Naive thymus-derived CD8-positive, alpha-beta T cell (primary cell): Measurements from ENCODE around the gene SMARCA1. TPM values are rescaled to one million over a fixed set of nuclear protein-coding genes. Genes with fewer than 3 reads are reported as not detected.
"Not testable (repeated sequence)": the region's sequence is repeated elsewhere in the genome, so short reads cannot be mapped to it uniquely, and the experiment has no call there.

Experiments
- ATAC-seq, 2 donors: fragments of 150-1000 bp; cut with Tn5 transposase in 1 of 2; sonication (Bioruptor Pico), chemical (Tn5 transposase) in 1 of 2; 1 replicate in 1 of 2; 2 replicates in 1 of 2; pipeline ENCODE4 v1.10.0; 2021; ENCODE audit warnings: mild to moderate bottlenecking in 2 of 2, moderate library complexity in 2 of 2
- POLR2A ChIA-PET: fragments of 350-600 bp; sonication (Branson Sonifier 250); formaldehyde crosslinking; loops from one replicate; lab custom pipeline; 2021; ENCODE audit warnings: antibody characterized with exemption; lab: Charles Lee
- DNase-seq, 10 donors: peaks; one replicate each; pipeline versions ENCODE4 v3.0.0 to v3.0.0-alpha.2; 2020 to 2022
- H3K27ac Mint-ChIP-seq, 10 donors: one replicate each; pipeline ENCODE4 v1.8.0; 2020 to 2022; ENCODE audit warnings: mild to moderate bottlenecking in 10 of 10, mixed read lengths in 10 of 10, moderate library complexity in 4 of 10, inconsistent platforms in 1 of 10
- H3K27me3 Mint-ChIP-seq, 5 donors: one replicate each; pipeline ENCODE4 v1.8.0; 2021 to 2022; ENCODE audit warnings: mixed read lengths in 5 of 5
- H3K36me3 Mint-ChIP-seq, 3 donors: one replicate each; pipeline ENCODE4 v1.8.0; 2020 to 2022; ENCODE audit warnings: mixed read lengths in 3 of 3, mild to moderate bottlenecking in 2 of 3, inconsistent platforms in 1 of 3
- H3K4me1 Mint-ChIP-seq, 4 donors: one replicate each; pipeline ENCODE4 v1.8.0; 2021 to 2022; ENCODE audit warnings: mixed read lengths in 4 of 4
- H3K4me3 Mint-ChIP-seq, 10 donors: one replicate each; pipeline ENCODE4 v1.8.0; 2020 to 2022; ENCODE audit warnings: mild to moderate bottlenecking in 10 of 10, mixed read lengths in 10 of 10, moderate library complexity in 6 of 10, inconsistent platforms in 1 of 10
- H3K9me3 Mint-ChIP-seq, 9 donors: one replicate each; pipeline ENCODE4 v1.8.0; 2020 to 2022; ENCODE audit warnings: mixed read lengths in 9 of 9, mild to moderate bottlenecking in 3 of 9, inconsistent platforms in 1 of 9, moderate library complexity in 1 of 9
- polyA plus RNA-seq, 3 donors: library from polyadenylated mRNA; unstranded; fragments of 300-500 nt; fragmentation: Illumina TruSeq; gene quantifications; one replicate each; pipeline ENCODE4 v1.2.3, GENCODE V29; 2021
- total RNA-seq, 8 experiments: library from RNA in 2 of 8; stranded (reverse) in 2 of 8; gene quantifications; one replicate each; pipeline ENCODE4 v1.2.3 and lab custom pipeline; 2021 to 2026

SMARCA1 gene
- total RNA-seq (1 to 10 TPM; 1.1 to 1.3 TPM), polyA plus RNA-seq (1 to 10 TPM; 1.4 to 2.1 (median 1.4) TPM), total RNA-seq (lab: John Stamatoyannopoulos, UW) (0 to 4.7 (median 2.2) reads per million in 6 experiments)

DNA sequence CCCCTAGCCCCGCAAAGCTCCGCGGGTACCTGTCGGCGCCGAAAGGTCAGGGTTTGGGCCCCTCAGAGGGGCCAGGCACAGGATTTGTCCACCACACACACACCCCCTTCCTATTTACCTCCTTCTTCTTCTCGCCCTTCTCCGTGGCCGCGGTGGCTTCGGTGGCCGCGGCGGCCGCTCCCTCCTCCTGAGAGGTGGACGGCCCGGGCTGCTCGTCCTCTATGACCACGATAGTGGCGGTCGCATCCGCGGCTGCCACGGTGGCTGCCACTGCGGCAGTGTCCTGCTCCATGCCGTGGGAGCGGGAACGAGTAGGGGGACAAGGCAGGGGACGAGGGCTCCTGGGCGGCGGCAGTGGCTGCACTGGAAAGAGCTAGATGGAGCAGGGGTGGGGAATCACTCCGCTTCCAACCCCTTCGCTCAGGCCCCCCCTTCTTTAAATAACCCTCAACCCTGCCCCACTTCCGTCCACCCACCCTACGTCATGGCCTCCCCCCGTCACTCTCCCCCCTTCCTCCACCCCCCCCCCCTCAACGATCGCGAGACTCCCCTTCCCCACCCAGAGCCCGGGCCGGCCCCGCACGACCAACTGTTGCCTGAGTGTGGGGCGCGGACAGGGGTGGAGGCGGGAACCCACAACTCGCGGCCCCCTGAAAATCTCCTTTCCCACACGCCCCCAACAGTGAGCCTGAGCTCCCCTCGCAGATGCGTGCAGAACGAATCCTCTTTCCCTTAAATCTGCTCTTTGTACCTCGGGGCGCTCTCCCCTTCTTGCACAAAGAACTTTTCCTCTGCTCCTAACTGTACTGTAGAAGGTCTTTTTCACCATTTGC, at the start of gene SMARCA1:
TSS of gene SMARCA1 (minus strand) at position 412 of the 833 bp plus-strand sequence. CDS start at position 292, 120 bp downstream.
- POLR2A ChIA-PET = no interaction called here
- Mint-ChIP-seq H3K27ac (peak within 1 kb of the TSS; percentile 38 to 89 (median 82)), H3K9me3 (no peaks in the 10 kb centered on the region), H3K4me3 (peak within 1 kb of the TSS; percentile 82 to 93 (median 86)), H3K36me3 (no peaks in the 10 kb centered on the region), H3K4me1 (peaks cover 4 to 11% (median 6%) of the 10 kb centered on the region in 4 donors), H3K27me3 (peaks cover 0 to 2% (median 0%) of the 10 kb centered on the region in 5 donors)
- ATAC-seq = peak; percentile 58 to 60
- peak in 4 of 10 donors; percentile 11 to 61 (median 16) for DNase-seq

GRCh38 chrX:129572422-129572821, 49.1 kb upstream of the SMARCA1 start:
- H3K27me3 Mint-ChIP-seq = no peaks in the 10 kb centered on the region
- H3K4me1 Mint-ChIP-seq = peaks cover 0 to 1% (median 0%) of the 10 kb centered on the region in 4 donors
- no peak overlapping the region for H3K27ac Mint-ChIP-seq
- no peak for ATAC-seq
- no peak for DNase-seq
- no peaks in the 10 kb centered on the region for H3K9me3 Mint-ChIP-seq
- POLR2A ChIA-PET = no interaction called here
- peaks cover 0 to 52% (median 12%) of the 10 kb centered on the region in 3 donors for H3K36me3 Mint-ChIP-seq
- H3K4me3 Mint-ChIP-seq = no peak overlapping the region

GRCh38 chrX:129568349-129568748, 45.1 kb upstream of the SMARCA1 start:
- peaks cover 0 to 3% (median 0%) of the 10 kb centered on the region in 9 donors for H3K9me3 Mint-ChIP-seq
- DNase-seq (no peak), ATAC-seq (no peak)
- H3K36me3 Mint-ChIP-seq = peaks cover 0 to 36% (median 4%) of the 10 kb centered on the region in 3 donors
- H3K27me3 Mint-ChIP-seq = no peaks in the 10 kb centered on the region
- POLR2A ChIA-PET = interaction anchor here (0.5 kb wide), 1 partner anchor 270 kb away, joined by 3 read pairs; no protein-coding TSS in a partner anchor
- no peak overlapping the region for H3K4me3 Mint-ChIP-seq
- H3K4me1 Mint-ChIP-seq = peaks cover 10 to 13% (median 11%) of the 10 kb centered on the region in 4 donors
- H3K27ac Mint-ChIP-seq = no peak overlapping the region

DNA sequence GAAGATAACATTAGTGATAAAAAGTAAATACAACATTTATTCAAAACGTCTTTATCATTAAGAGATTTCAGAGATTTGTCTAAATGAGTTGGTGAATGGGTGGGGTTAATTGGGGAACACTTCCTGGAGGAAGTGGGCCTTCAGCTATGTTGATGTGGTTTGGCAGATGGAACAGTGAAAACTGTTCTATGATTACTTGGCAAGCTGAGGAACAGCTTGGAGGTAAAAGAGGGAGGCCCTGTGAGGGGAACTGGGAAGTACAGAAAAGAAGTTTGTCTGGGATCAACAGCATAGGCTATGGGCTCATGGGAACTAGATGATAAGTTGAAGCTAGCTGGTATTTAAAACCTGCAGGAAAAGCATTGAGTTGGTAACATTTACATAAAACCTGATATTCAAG, 42.8 kb upstream of the SMARCA1 start:
- H3K27ac Mint-ChIP-seq = peak overlapping the region in 1 of 10 donors; percentile 59
- H3K4me1 Mint-ChIP-seq = peaks cover 9 to 13% (median 11%) of the 10 kb centered on the region in 4 donors
- no peak for DNase-seq
- ATAC-seq = no peak
- H3K27me3 Mint-ChIP-seq = no peaks in the 10 kb centered on the region
- peaks cover 0 to 4% (median 0%) of the 10 kb centered on the region in 9 donors for H3K9me3 Mint-ChIP-seq
- POLR2A ChIA-PET = no interaction called here
- peak overlapping the region in 1 of 10 donors; percentile 8 for H3K4me3 Mint-ChIP-seq
- H3K36me3 Mint-ChIP-seq = peaks cover 12 to 49% (median 13%) of the 10 kb centered on the region in 3 donors

DNA sequence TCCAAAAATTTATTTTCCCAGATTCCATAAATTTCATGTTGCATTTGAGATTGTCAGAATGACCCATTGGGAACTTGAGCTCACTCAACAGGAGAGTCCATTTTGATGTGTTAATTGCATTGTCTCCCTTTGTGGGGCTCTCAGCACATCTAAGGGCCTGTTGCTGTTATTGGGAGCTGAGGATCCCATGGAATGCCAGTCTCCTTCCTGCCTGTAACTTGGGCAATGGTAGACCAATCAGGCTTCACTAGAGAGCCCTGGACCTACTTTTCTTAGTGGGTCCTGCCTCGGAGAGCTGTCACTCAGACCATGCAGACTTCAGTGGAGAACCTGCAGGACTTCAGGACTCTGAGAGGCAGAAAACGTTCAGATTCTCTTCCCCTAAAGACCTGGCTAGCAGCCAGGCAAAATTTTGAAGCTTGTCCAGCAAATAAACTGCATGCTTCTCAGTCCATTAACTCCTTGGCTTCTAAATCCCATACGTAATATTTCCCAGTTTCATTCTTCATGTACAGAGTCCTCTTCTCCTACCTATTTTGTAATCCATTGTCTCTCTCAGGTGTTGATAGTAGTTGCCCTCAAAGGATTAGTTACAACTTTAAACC, 41.9 kb upstream of the SMARCA1 start:
- POLR2A ChIA-PET = no interaction called here
- ATAC-seq (no peak), DNase-seq (no peak)
- Mint-ChIP-seq H3K4me3 (no peak overlapping the region), H3K36me3 (peaks cover 12 to 47% (median 13%) of the 10 kb centered on the region in 3 donors), H3K4me1 (peaks cover 9 to 13% (median 11%) of the 10 kb centered on the region in 4 donors), H3K27me3 (no peaks in the 10 kb centered on the region), H3K27ac (no peak overlapping the region), H3K9me3 (peaks cover 0 to 4% (median 0%) of the 10 kb centered on the region in 9 donors)

- Mint-ChIP-seq H3K4me1 (peaks cover 9 to 13% (median 11%) of the 10 kb centered on the region in 4 donors), H3K36me3 (peaks cover 11 to 47% (median 12%) of the 10 kb centered on the region in 3 donors)
- ATAC-seq, DNase-seq, POLR2A ChIA-PET, H3K4me3 Mint-ChIP-seq, H3K9me3 Mint-ChIP-seq, H3K27me3 Mint-ChIP-seq, H3K27ac Mint-ChIP-seq: not testable (repeated sequence)
These were observed 41.1 kb upstream of the SMARCA1 start for GRCh38 chrX:129564345-129564744.

DNA sequence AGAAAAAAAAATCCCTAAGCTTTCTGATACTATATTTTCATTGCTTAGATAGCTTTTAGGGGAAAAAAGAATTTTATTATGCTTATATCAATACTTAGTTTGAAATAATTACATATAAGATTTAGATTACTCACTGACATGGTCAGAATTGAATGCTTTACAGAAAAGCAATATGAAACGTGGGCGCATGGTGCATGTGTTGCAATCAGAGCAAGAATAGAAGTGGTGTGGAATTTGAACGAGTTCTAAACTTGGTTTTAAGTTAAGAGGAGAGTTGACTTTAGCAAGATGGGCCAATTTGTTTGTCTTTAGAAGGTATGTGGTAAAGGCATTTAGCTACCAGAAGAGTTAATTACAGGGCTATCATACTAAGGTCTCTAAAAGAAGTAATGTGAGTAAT, 38.2 kb upstream of the SMARCA1 start:
- Mint-ChIP-seq H3K27me3 (no peaks in the 10 kb centered on the region), H3K27ac (no peak overlapping the region), H3K9me3 (peaks cover 0 to 4% (median 0%) of the 10 kb centered on the region in 9 donors), H3K4me1 (peaks cover 9 to 13% (median 11%) of the 10 kb centered on the region in 4 donors), H3K4me3 (no peak overlapping the region), H3K36me3 (peaks cover 12 to 50% (median 16%) of the 10 kb centered on the region in 3 donors)
- ATAC-seq (no peak), DNase-seq (no peak)
- POLR2A ChIA-PET = no interaction called here

DNA sequence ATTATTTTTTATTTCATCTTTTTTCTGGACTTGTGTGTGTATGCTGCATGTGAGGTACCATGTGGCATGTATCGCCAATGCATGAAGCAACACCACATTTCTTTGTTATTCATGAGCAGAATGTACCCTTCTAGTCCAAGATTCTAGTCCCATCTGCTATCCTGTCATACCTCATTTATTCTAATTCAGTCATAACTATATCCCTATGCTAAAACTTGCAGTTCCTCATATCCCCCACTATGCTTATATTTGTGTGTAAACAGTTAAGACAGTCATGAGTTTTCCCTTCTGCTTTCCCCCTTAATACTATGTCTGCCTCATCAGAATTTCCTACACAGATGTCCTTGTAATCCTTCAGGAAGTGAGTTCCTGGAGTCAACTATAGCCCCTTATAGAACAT, 36.5 kb upstream of the SMARCA1 start:
- peaks cover 12 to 55% (median 17%) of the 10 kb centered on the region in 3 donors for H3K36me3 Mint-ChIP-seq
- H3K9me3 Mint-ChIP-seq = peaks cover 0 to 4% (median 0%) of the 10 kb centered on the region in 9 donors
- no peak overlapping the region for H3K27ac Mint-ChIP-seq
- no peaks in the 10 kb centered on the region for H3K27me3 Mint-ChIP-seq
- ATAC-seq (no peak), DNase-seq (no peak)
- H3K4me1 Mint-ChIP-seq = no peaks in the 10 kb centered on the region
- no peak overlapping the region for H3K4me3 Mint-ChIP-seq
- POLR2A ChIA-PET = no interaction called here

GRCh38 chrX:129557844-129558480, 34.7 kb upstream of the SMARCA1 start:
- Mint-ChIP-seq H3K4me1 (no peaks in the 10 kb centered on the region), H3K27me3 (no peaks in the 10 kb centered on the region), H3K27ac (no peak overlapping the region), H3K9me3 (no peaks in the 10 kb centered on the region), H3K36me3 (peaks cover 12 to 51% (median 14%) of the 10 kb centered on the region in 3 donors), H3K4me3 (no peak overlapping the region)
- ATAC-seq = no peak
- DNase-seq = no peak
- POLR2A ChIA-PET = no interaction called here

- Mint-ChIP-seq H3K27ac (no peak overlapping the region), H3K4me1 (no peaks in the 10 kb centered on the region), H3K36me3 (peaks cover 4 to 44% (median 6%) of the 10 kb centered on the region in 3 donors), H3K4me3 (no peak overlapping the region), H3K9me3 (no peaks in the 10 kb centered on the region), H3K27me3 (no peaks in the 10 kb centered on the region)
- DNase-seq (no peak), ATAC-seq (no peak)
- POLR2A ChIA-PET = no interaction called here
These were observed 33.6 kb upstream of the SMARCA1 start for GRCh38 chrX:129556806-129557315.

- not testable (repeated sequence) for ATAC-seq, H3K9me3 Mint-ChIP-seq
These were observed 31.5 kb upstream of the SMARCA1 start for GRCh38 chrX:129554816-129555215.

GRCh38 chrX:129553619-129554288, 30.5 kb upstream of the SMARCA1 start:
- H3K27ac Mint-ChIP-seq = no peak overlapping the region
- DNase-seq (no peak), ATAC-seq (no peak)
- no peaks in the 10 kb centered on the region for H3K9me3 Mint-ChIP-seq
- POLR2A ChIA-PET = no interaction called here
- H3K4me3 Mint-ChIP-seq = no peak overlapping the region
- H3K4me1 Mint-ChIP-seq = no peaks in the 10 kb centered on the region
- H3K36me3 Mint-ChIP-seq = peaks cover 3 to 30% (median 4%) of the 10 kb centered on the region in 3 donors
- no peaks in the 10 kb centered on the region for H3K27me3 Mint-ChIP-seq

More at GRCh38 chrX:129554816-129555215, 31.5 kb upstream of the SMARCA1 start:
- H3K36me3 Mint-ChIP-seq = peaks cover 4 to 31% (median 8%) of the 10 kb centered on the region in 3 donors
- POLR2A ChIA-PET, H3K27ac Mint-ChIP-seq, DNase-seq, H3K4me1 Mint-ChIP-seq, H3K27me3 Mint-ChIP-seq, H3K4me3 Mint-ChIP-seq: not testable (repeated sequence)
